HEK293 (cell line): ENCODE measurements around the gene LCE2D.

Experiments used
- CTCF ChIA-PET: fragments of 350-600 bp; formaldehyde crosslinking; extraction: SDS; loops from one replicate; lab custom pipeline; 2021; ENCODE audit warnings: antibody characterized with exemption; lab: Yijun Ruan, JAX
- POLR2A ChIA-PET: fragments of 300-600 bp; formaldehyde crosslinking; extraction: SDS; loops from one replicate; lab custom pipeline; 2020; ENCODE audit warnings: antibody characterized with exemption, inconsistent platforms; lab: Yijun Ruan, JAX
- H3K27ac ChIP-seq: fragments of 200-500 bp; sonication (Bioruptor generic); 2 replicates; pipeline ENCODE4 v1.5.1; 2014; ENCODE audit warnings: low read depth, low read length, control low read depth, inconsistent platforms; ENCODE audit errors: extremely low read depth
- H3K36me3 ChIP-seq, 2 experiments: fragments of 200-500 bp in 1 of 2; sonication (Bioruptor generic) in 1 of 2; 1 replicate in 1 of 2; 2 replicates in 1 of 2; pipeline ENCODE4 v1.5.1; 2014 to 2017; ENCODE audit warnings: inconsistent platforms in 2 of 2, low read length in 2 of 2; ENCODE audit not compliant: control insufficient read depth in 2 of 2, insufficient read depth in 1 of 2
- H3K4me1 ChIP-seq: fragments of 200-500 bp; sonication (Bioruptor generic); 2 replicates; pipeline ENCODE4 v1.5.1; 2014; ENCODE audit warnings: mild to moderate bottlenecking, low read length, inconsistent platforms; ENCODE audit not compliant: control insufficient read depth, insufficient read depth
- H3K4me3 ChIP-seq: 2 replicates; pipeline ENCODE4 v1.5.1; 2011; ENCODE audit warnings: low read depth, mild to moderate bottlenecking, control low read depth, low read length, moderate library complexity
- H3K9me3 ChIP-seq: fragments of 200-500 bp; sonication (Bioruptor generic); 2 replicates; pipeline ENCODE4 v1.5.1; 2014; ENCODE audit warnings: low read depth, low read length, inconsistent platforms; ENCODE audit not compliant: control insufficient read depth, insufficient read depth
- EGR2 ChIP-seq: fragments of 450-650 bp; formaldehyde crosslinking; IDR thresholded peaks from 2 replicates; pipeline ENCODE4 v1.5.1; 2016; ENCODE audit warnings: low read depth, missing biosample characterization, missing genetic modification characterization
- FEZF1 ChIP-seq: fragments of 450-650 bp; formaldehyde crosslinking; IDR thresholded peaks from 2 replicates; pipeline ENCODE4 v1.5.1; 2016; ENCODE audit warnings: missing biosample characterization, missing genetic modification characterization
- GLI4 ChIP-seq: fragments of 450-650 bp; formaldehyde crosslinking; IDR thresholded peaks from 2 replicates; pipeline ENCODE4 v1.5.1; 2016; ENCODE audit warnings: missing biosample characterization, missing genetic modification characterization
- HOXD13 ChIP-seq: sonication (generic); formaldehyde crosslinking; IDR thresholded peaks from 2 replicates; pipeline ENCODE4 v1.8.0; 2022; ENCODE audit warnings: missing genetic modification reagents, borderline replicate concordance
- KLF9 ChIP-seq: fragments of 450-650 bp; formaldehyde crosslinking; IDR thresholded peaks from 2 replicates; pipeline ENCODE4 v1.5.1; 2016; ENCODE audit warnings: missing biosample characterization, missing genetic modification characterization, low read depth
- SCRT2 ChIP-seq: fragments of 450-650 bp; formaldehyde crosslinking; IDR thresholded peaks from 2 replicates; pipeline ENCODE4 v1.5.1; 2016; ENCODE audit warnings: missing biosample characterization, missing genetic modification characterization
- WT1 ChIP-seq: fragments of 450-650 bp; formaldehyde crosslinking; IDR thresholded peaks from 2 replicates; pipeline ENCODE4 v1.5.1; 2016; ENCODE audit warnings: missing biosample characterization, missing genetic modification characterization
- ZNF138 ChIP-seq: fragments of 450-650 bp; formaldehyde crosslinking; IDR thresholded peaks from 2 replicates; pipeline ENCODE4 v1.5.1; 2016; ENCODE audit warnings: missing biosample characterization, missing genetic modification characterization, borderline replicate concordance
- ZNF19 ChIP-seq: fragments of 450-650 bp; formaldehyde crosslinking; IDR thresholded peaks from 2 replicates; pipeline ENCODE4; 2016; ENCODE audit warnings: missing biosample characterization, missing genetic modification characterization, low read depth
- ZNF202 ChIP-seq: fragments of 450-650 bp; formaldehyde crosslinking; IDR thresholded peaks from 2 replicates; pipeline ENCODE4 v1.5.1; 2016; ENCODE audit warnings: missing biosample characterization, missing genetic modification characterization, borderline replicate concordance
- ZNF221 ChIP-seq: fragments of 450-650 bp; formaldehyde crosslinking; IDR thresholded peaks from 2 replicates; pipeline ENCODE4 v1.5.1; 2017; ENCODE audit warnings: missing biosample characterization, missing genetic modification characterization, borderline replicate concordance
- ZNF473 ChIP-seq: fragments of 450-650 bp; formaldehyde crosslinking; IDR thresholded peaks from 2 replicates; pipeline ENCODE4 v1.5.1; 2017; ENCODE audit warnings: missing biosample characterization, missing genetic modification characterization
- ZNF501 ChIP-seq: fragments of 450-650 bp; formaldehyde crosslinking; IDR thresholded peaks from 2 replicates; pipeline ENCODE4 v1.5.1; 2016; ENCODE audit warnings: missing biosample characterization, missing genetic modification characterization
- ZNF529 ChIP-seq: fragments of 450-650 bp; formaldehyde crosslinking; IDR thresholded peaks from 2 replicates; pipeline ENCODE4 v1.5.1; 2017; ENCODE audit warnings: missing genetic modification characterization, missing biosample characterization; ENCODE audit not compliant: insufficient replicate concordance
- ZNF549 ChIP-seq: fragments of 450-650 bp; IDR thresholded peaks from 2 replicates; pipeline ENCODE4 v1.5.1; 2018; ENCODE audit warnings: missing biosample characterization, missing genetic modification characterization, mild to moderate bottlenecking, inconsistent platforms, moderate library complexity
- ZNF701 ChIP-seq: fragments of 450-650 bp; formaldehyde crosslinking; IDR thresholded peaks from 2 replicates; pipeline ENCODE4 v1.5.1; 2016; ENCODE audit warnings: missing biosample characterization, missing genetic modification characterization
- ZNF785 ChIP-seq: fragments of 450-650 bp; formaldehyde crosslinking; IDR thresholded peaks from 2 replicates; pipeline ENCODE4 v1.5.1; 2016; ENCODE audit warnings: missing biosample characterization, missing genetic modification characterization
- ZSCAN30 ChIP-seq: fragments of 450-650 bp; IDR thresholded peaks from 2 replicates; pipeline ENCODE4 v1.5.1; 2018; ENCODE audit warnings: missing biosample characterization, mild to moderate bottlenecking, missing genetic modification characterization, moderate library complexity
- TF ChIP-seq, protein P1 (sequence below): fragments of 450-650 bp; formaldehyde crosslinking; IDR thresholded peaks from 2 replicates; pipeline ENCODE4 v1.5.1; 2016; ENCODE audit warnings: missing biosample characterization, missing genetic modification characterization
- TF ChIP-seq, protein P2 (sequence below): fragments of 450-650 bp; formaldehyde crosslinking; IDR thresholded peaks from 2 replicates; pipeline ENCODE4 v1.5.0; 2017; ENCODE audit warnings: missing biosample characterization, missing genetic modification characterization, borderline replicate concordance
- TF ChIP-seq, protein P3 (sequence below): fragments of 450-650 bp; formaldehyde crosslinking; IDR thresholded peaks from 2 replicates; pipeline ENCODE4; 2016; ENCODE audit warnings: missing biosample characterization, missing genetic modification characterization
- TF ChIP-seq, protein P4 (sequence below): fragments of 450-650 bp; formaldehyde crosslinking; IDR thresholded peaks from 2 replicates; pipeline ENCODE4 v1.5.1; 2016; ENCODE audit warnings: missing biosample characterization, missing genetic modification characterization
- TF ChIP-seq, protein P5 (sequence below): fragments of 450-650 bp; formaldehyde crosslinking; IDR thresholded peaks from 2 replicates; pipeline ENCODE4 v1.5.1; 2016; ENCODE audit warnings: missing biosample characterization, missing genetic modification characterization
- TF ChIP-seq, protein P6 (sequence below): fragments of 450-650 bp; formaldehyde crosslinking; IDR thresholded peaks from 2 replicates; pipeline ENCODE4 v1.5.1; 2016; ENCODE audit warnings: missing biosample characterization, missing genetic modification characterization

Gene LCE2D

DNA sequence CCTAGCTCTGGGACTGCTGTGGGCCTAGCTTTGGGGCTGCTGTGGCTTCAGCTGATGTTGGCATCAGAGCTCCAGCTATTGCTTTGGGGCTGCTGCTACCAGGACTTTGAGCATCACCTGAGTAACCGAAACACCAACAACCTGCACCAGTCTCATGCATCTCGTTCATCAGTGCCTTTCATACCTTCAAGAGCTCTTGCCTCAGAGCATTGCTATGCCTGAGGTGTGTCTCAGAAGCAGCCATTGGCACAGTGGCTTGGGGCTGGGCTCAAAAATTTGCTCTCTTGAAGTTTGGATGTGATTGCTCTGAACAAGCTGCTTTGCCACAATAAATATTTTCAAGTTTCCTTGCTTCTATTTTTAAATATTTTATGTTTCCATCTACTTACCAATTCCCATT lies 6.7 kb upstream of the LCE2D start:
- CTCF ChIA-PET: interaction anchor here (4.4 kb wide), 1 partner anchor 214 kb away, joined by 24 read pairs; no protein-coding TSS in a partner anchor
- POLR2A ChIA-PET: no interaction called here
- no peak for TF ChIP-seq ZNF701 (tag by site-specific recombination)
- TF ChIP-seq, protein P1, sequence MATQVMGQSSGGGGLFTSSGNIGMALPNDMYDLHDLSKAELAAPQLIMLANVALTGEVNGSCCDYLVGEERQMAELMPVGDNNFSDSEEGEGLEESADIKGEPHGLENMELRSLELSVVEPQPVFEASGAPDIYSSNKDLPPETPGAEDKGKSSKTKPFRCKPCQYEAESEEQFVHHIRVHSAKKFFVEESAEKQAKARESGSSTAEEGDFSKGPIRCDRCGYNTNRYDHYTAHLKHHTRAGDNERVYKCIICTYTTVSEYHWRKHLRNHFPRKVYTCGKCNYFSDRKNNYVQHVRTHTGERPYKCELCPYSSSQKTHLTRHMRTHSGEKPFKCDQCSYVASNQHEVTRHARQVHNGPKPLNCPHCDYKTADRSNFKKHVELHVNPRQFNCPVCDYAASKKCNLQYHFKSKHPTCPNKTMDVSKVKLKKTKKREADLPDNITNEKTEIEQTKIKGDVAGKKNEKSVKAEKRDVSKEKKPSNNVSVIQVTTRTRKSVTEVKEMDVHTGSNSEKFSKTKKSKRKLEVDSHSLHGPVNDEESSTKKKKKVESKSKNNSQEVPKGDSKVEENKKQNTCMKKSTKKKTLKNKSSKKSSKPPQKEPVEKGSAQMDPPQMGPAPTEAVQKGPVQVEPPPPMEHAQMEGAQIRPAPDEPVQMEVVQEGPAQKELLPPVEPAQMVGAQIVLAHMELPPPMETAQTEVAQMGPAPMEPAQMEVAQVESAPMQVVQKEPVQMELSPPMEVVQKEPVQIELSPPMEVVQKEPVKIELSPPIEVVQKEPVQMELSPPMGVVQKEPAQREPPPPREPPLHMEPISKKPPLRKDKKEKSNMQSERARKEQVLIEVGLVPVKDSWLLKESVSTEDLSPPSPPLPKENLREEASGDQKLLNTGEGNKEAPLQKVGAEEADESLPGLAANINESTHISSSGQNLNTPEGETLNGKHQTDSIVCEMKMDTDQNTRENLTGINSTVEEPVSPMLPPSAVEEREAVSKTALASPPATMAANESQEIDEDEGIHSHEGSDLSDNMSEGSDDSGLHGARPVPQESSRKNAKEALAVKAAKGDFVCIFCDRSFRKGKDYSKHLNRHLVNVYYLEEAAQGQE (tag by site-specific recombination): no peak
- TF ChIP-seq, protein P2, sequence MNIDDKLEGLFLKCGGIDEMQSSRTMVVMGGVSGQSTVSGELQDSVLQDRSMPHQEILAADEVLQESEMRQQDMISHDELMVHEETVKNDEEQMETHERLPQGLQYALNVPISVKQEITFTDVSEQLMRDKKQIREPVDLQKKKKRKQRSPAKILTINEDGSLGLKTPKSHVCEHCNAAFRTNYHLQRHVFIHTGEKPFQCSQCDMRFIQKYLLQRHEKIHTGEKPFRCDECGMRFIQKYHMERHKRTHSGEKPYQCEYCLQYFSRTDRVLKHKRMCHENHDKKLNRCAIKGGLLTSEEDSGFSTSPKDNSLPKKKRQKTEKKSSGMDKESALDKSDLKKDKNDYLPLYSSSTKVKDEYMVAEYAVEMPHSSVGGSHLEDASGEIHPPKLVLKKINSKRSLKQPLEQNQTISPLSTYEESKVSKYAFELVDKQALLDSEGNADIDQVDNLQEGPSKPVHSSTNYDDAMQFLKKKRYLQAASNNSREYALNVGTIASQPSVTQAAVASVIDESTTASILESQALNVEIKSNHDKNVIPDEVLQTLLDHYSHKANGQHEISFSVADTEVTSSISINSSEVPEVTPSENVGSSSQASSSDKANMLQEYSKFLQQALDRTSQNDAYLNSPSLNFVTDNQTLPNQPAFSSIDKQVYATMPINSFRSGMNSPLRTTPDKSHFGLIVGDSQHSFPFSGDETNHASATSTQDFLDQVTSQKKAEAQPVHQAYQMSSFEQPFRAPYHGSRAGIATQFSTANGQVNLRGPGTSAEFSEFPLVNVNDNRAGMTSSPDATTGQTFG (tag by site-specific recombination): no peak
- TF ChIP-seq ZNF202: no peak
- TF ChIP-seq FEZF1 (tag by site-specific recombination): no peak
- no peak for TF ChIP-seq HOXD13
- TF ChIP-seq ZSCAN30 (tag by site-specific recombination): no peak
- no peak for TF ChIP-seq ZNF549
- TF ChIP-seq ZNF529 (tag by site-specific recombination): no peak
- no peak for TF ChIP-seq KLF9 (tag by site-specific recombination)
- TF ChIP-seq ZNF221 (tag by site-specific recombination): no peak
- TF ChIP-seq ZNF501 (tag by site-specific recombination): no peak
- TF ChIP-seq, protein P3, sequence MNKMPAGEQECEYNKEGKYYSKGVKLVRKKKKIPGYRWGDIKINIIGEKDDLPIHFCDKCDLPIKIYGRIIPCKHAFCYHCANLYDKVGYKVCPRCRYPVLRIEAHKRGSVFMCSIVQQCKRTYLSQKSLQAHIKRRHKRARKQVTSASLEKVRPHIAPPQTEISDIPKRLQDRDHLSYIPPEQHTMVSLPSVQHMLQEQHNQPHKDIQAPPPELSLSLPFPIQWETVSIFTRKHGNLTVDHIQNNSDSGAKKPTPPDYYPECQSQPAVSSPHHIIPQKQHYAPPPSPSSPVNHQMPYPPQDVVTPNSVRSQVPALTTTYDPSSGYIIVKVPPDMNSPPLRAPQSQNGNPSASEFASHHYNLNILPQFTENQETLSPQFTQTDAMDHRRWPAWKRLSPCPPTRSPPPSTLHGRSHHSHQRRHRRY (tag by site-specific recombination): no peak
- TF ChIP-seq, protein P4, sequence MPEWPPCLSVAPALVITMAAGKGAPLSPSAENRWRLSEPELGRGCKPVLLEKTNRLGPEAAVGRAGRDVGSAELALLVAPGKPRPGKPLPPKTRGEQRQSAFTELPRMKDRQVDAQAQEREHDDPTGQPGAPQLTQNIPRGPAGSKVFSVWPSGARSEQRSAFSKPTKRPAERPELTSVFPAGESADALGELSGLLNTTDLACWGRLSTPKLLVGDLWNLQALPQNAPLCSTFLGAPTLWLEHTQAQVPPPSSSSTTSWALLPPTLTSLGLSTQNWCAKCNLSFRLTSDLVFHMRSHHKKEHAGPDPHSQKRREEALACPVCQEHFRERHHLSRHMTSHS (tag by site-specific recombination): no peak
- H3K4me3 ChIP-seq: no peak overlapping the region
- H3K36me3 ChIP-seq: no peaks in the 10 kb centered on the region
- H3K27ac ChIP-seq: no peak overlapping the region
- H3K9me3 ChIP-seq: no peaks in the 10 kb centered on the region
- no peaks in the 10 kb centered on the region for H3K4me1 ChIP-seq

DNA sequence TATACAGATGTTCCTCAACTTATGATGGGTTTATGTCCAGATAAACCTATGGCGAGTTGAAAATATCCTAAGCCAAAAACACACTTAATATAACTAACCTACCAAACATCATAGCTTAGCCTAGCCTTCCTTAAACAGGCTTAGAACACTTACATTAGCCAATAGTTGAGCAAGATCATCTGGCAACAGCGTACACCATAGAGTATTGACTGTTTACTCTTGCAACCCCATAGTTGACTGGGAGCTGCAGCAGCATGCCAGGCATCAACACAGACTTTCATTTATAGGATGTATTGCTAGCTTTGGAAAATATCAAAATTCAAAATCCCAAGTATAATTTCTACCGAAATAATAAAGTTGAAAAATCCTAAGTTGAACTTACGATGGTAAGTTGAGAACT lies 5.5 kb upstream of the LCE2D start:
- H3K36me3 ChIP-seq: no peaks in the 10 kb centered on the region
- H3K9me3 ChIP-seq: no peaks in the 10 kb centered on the region
- POLR2A ChIA-PET: no interaction called here
- CTCF ChIA-PET: interaction anchor here (0.8 to 0.9 kb wide), 3 partner anchors 24 to 534 kb away, joined by 3 to 4 read pairs (median 3); no protein-coding TSS in a partner anchor
- no peak overlapping the region for H3K4me3 ChIP-seq
- H3K27ac ChIP-seq: no peak overlapping the region
- H3K4me1 ChIP-seq: no peaks in the 10 kb centered on the region
- TF ChIP-seq, protein P5, sequence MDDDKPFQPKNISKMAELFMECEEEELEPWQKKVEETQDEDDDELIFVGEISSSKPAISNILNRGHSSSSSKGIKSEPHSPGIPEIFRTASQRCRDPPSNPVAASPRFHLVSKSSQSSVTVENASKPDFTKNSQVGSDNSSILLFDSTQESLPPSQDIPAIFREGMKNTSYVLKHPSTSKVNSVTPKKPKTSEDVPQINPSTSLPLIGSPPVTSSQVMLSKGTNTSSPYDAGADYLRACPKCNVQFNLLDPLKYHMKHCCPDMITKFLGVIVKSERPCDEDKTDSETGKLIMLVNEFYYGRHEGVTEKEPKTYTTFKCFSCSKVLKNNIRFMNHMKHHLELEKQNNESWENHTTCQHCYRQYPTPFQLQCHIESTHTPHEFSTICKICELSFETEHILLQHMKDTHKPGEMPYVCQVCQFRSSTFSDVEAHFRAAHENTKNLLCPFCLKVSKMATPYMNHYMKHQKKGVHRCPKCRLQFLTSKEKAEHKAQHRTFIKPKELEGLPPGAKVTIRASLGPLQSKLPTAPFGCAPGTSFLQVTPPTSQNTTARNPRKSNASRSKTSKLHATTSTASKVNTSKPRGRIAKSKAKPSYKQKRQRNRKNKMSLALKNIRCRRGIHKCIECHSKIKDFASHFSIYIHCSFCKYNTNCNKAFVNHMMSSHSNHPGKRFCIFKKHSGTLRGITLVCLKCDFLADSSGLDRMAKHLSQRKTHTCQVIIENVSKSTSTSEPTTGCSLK (tag by site-specific recombination): no peak
- TF ChIP-seq ZNF138 (no peak), GLI4 (tag by site-specific recombination) (no peak), WT1 (tag by site-specific recombination) (no peak), ZNF473 (tag by site-specific recombination) (no peak), SCRT2 (tag by site-specific recombination) (no peak), ZNF785 (no peak), ZNF221 (tag by site-specific recombination) (no peak), ZNF19 (tag by site-specific recombination) (no peak), EGR2 (tag by site-specific recombination) (no peak)
- TF ChIP-seq, protein P6, sequence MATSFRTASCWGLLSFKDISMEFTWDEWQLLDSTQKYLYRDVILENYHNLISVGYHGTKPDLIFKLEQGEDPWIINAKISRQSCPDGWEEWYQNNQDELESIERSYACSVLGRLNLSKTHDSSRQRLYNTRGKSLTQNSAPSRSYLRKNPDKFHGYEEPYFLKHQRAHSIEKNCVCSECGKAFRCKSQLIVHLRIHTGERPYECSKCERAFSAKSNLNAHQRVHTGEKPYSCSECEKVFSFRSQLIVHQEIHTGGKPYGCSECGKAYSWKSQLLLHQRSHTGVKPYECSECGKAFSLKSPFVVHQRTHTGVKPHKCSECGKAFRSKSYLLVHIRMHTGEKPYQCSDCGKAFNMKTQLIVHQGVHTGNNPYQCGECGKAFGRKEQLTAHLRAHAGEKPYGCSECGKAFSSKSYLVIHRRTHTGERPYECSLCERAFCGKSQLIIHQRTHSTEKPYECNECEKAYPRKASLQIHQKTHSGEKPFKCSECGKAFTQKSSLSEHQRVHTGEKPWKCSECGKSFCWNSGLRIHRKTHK (tag by site-specific recombination): no peak
